ENCODE measurements around the gene LYPD6. TPM values are rescaled to one million over a fixed set of nuclear protein-coding genes. Genes with fewer than 3 reads are reported as not detected.

Gene LYPD6, protein sequence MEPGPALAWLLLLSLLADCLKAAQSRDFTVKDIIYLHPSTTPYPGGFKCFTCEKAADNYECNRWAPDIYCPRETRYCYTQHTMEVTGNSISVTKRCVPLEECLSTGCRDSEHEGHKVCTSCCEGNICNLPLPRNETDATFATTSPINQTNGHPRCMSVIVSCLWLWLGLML
- 0.54 and 1.8 TPM in 2 replicates for total RNA-seq (2021)
- percentile 34 among the genes with signal in this experiment for Bru-seq, nascent RNA
- BruChase-seq, experiment 1, labeled RNA remaining after a 2-hour chase, result percentile 39 among the genes with signal in this experiment
- BruChase-seq, experiment 2, labeled RNA remaining after a 6-hour chase, result percentile 25 among the genes with signal in this experiment
- long read RNA-seq, full-length matches to known transcripts, result 2 of 3 reads
- long read RNA-seq, partial matches to known transcripts, result 0 of 3 reads
- long read RNA-seq, other reads (novel, unspliced or antisense), result 1 of 3 reads

DNA sequence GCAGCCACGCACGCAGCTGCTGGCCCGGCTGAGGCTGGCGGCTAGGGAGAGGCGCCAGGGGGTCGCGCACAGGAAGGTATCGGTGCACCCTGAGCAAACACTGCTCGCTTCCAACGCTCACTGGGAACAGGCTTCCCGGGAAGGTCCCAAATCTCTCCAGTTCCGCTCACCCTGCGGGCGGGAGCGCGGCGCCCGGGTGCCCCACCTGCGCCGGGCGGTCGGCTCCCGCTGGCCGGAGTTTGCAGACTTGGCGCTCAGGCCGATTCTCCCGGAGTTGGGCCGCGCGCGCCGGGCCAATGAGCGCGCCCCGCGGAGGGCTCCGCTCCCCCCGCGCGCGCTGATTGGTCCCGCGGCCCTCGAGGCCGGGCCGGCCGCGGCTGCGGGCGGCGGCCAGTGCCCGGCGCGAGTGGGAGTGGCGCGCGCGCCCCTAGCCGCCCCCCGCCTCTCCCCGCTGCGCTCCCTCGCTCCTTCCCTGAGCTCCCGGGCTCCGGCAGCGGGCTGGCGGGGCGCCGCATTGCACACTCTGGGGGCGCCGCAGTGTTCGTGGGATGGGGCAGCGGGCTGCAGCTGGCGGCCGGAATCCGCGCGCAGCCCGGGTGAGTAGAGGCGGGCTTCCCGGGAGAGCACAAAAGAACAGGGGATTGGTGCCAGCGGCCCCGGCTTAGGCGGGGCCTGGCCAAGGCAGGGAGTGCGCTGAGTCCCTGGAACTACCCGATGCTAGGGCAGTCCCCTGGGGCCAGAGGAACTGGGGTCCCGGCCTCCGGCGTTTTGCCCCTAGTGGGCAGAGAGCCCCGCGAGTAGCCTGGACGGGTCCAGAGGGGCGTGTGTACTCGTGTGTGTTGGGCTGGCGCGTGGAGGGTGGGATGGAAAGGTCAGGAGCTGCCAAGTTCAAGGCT, at the start of gene LYPD6:
TSS of gene LYPD6 (plus strand) at position 461 of the 896 bp plus-strand sequence. CDS start 107,122 bp downstream, outside the sequence.
- no peaks in the 10 kb centered on the region for H3K36me3 ChIP-seq (ENCODE audit: insufficient read depth, low read length, poor library complexity, severe bottlenecking)
- peak within 1 kb of the TSS; percentile 60 for H3K4me3 ChIP-seq (ENCODE audit: low read depth, low read length, poor library complexity, severe bottlenecking)
- intact Hi-C loops (cut with micrococcal nuclease; ENCODE audit: unreplicated experiment), result no loop called here
- DNase-seq (ENCODE audit: low spot score), result peak; percentile 73
- no peaks in the 10 kb centered on the region for H3K9me3 ChIP-seq (ENCODE audit: low read depth, low read length, poor library complexity, severe bottlenecking)
- POLR2A ChIA-PET (ENCODE audit: low non-redundant PET), result no interaction called here
- no TSS peak for BruUV-seq (replicated peaks)
- TF ChIP-seq, protein P1, sequence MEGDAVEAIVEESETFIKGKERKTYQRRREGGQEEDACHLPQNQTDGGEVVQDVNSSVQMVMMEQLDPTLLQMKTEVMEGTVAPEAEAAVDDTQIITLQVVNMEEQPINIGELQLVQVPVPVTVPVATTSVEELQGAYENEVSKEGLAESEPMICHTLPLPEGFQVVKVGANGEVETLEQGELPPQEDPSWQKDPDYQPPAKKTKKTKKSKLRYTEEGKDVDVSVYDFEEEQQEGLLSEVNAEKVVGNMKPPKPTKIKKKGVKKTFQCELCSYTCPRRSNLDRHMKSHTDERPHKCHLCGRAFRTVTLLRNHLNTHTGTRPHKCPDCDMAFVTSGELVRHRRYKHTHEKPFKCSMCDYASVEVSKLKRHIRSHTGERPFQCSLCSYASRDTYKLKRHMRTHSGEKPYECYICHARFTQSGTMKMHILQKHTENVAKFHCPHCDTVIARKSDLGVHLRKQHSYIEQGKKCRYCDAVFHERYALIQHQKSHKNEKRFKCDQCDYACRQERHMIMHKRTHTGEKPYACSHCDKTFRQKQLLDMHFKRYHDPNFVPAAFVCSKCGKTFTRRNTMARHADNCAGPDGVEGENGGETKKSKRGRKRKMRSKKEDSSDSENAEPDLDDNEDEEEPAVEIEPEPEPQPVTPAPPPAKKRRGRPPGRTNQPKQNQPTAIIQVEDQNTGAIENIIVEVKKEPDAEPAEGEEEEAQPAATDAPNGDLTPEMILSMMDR (conservative IDR thresholded peaks at IDR 0.05; ENCODE audit: low read depth, low read length), result no peak
- no peak for TF ChIP-seq EZH2 (IDR thresholded peaks at IDR 0.05; ENCODE audit: borderline replicate concordance, low read depth, low read length, poor library complexity, severe bottlenecking)
- no peak within 1 kb of the TSS for H3K27ac ChIP-seq (ENCODE audit: low read depth, low read length, poor library complexity, severe bottlenecking)
- CTCF ChIA-PET, result interaction anchor here (0.8 kb wide), 1 partner anchor 89 kb away, joined by 3 read pairs; no protein-coding TSS in a partner anchor
- H3K4me1 ChIP-seq (ENCODE audit: insufficient read depth, low read length, poor library complexity, severe bottlenecking), result peaks cover 4% of the 10 kb centered on the region
- H3K27me3 ChIP-seq (replicated peaks; ENCODE audit: insufficient read depth, low read depth, low read length, poor library complexity), result peaks cover 18% of the 10 kb centered on the region

DNA sequence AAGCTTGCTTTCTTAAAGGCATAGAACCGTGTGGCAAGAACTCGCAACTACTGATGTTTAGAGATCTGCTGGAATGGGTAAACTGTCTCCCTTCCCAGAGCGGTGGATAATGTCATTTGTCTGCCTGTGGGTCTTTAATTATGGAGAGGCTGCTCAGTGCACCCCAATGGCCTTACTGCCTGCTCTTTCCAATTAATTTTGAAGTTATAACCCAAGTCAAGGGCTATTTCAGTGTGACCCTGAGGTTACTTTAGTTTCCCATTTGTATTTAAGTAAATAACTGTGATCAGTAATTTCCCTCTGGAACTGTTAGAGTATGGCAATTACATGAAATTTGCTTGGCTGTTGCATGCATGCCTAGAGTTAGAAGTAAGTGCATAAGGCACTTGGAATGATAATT, 48.9 kb upstream of the LYPD6 start:
- ChIA-PET CTCF (no interaction called here), POLR2A (ENCODE audit: low non-redundant PET) (no interaction called here)
- TF ChIP-seq EZH2 (IDR thresholded peaks at IDR 0.05; ENCODE audit: borderline replicate concordance, low read depth, low read length, poor library complexity, severe bottlenecking), result no peak
- TF ChIP-seq, protein P1 (conservative IDR thresholded peaks at IDR 0.05; ENCODE audit: low read depth, low read length), result no peak
- Histone ChIP-seq H3K4me1 (ENCODE audit: insufficient read depth, low read length, poor library complexity, severe bottlenecking) (no peaks in the 10 kb centered on the region), H3K9me3 (ENCODE audit: low read depth, low read length, poor library complexity, severe bottlenecking) (no peaks in the 10 kb centered on the region), H3K27ac (ENCODE audit: low read depth, low read length, poor library complexity, severe bottlenecking) (no peak overlapping the region), H3K36me3 (ENCODE audit: insufficient read depth, low read length, poor library complexity, severe bottlenecking) (no peaks in the 10 kb centered on the region), H3K27me3 (replicated peaks; ENCODE audit: insufficient read depth, low read depth, low read length, poor library complexity) (no peaks in the 10 kb centered on the region), H3K4me3 (ENCODE audit: low read depth, low read length, poor library complexity, severe bottlenecking) (no peak overlapping the region)
- intact Hi-C loops (cut with micrococcal nuclease; ENCODE audit: unreplicated experiment), result no loop called here
- no TSS peak for BruUV-seq (replicated peaks)
- no peak for DNase-seq (ENCODE audit: low spot score)

DNA sequence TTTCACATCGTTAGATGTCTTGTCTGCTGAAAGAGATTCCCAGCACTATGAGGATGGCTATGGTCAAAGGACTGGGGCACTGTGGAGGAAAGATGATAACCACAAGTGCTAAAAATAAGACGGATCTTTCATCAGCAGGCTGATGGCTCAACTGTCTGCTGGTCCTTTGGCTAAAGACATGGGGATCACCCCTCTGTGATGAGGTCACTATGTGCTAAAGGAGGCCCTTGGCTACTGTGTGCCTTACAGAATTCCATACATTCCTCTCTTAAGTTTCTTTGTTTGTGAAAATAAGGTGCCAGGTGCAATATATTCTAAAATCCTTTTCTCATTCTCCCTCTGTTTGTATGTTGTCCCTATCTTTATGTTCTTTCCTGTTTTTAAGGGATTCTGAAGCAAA, 39.7 kb upstream of the LYPD6 start:
- no peak for DNase-seq (ENCODE audit: low spot score)
- Histone ChIP-seq H3K4me1 (ENCODE audit: insufficient read depth, low read length, poor library complexity, severe bottlenecking) (no peaks in the 10 kb centered on the region), H3K4me3 (ENCODE audit: low read depth, low read length, poor library complexity, severe bottlenecking) (no peak overlapping the region), H3K36me3 (ENCODE audit: insufficient read depth, low read length, poor library complexity, severe bottlenecking) (no peaks in the 10 kb centered on the region), H3K27ac (ENCODE audit: low read depth, low read length, poor library complexity, severe bottlenecking) (no peak overlapping the region), H3K9me3 (ENCODE audit: low read depth, low read length, poor library complexity, severe bottlenecking) (no peaks in the 10 kb centered on the region), H3K27me3 (replicated peaks; ENCODE audit: insufficient read depth, low read depth, low read length, poor library complexity) (no peaks in the 10 kb centered on the region)
- intact Hi-C loops (cut with micrococcal nuclease; ENCODE audit: unreplicated experiment), result no loop called here
- CTCF ChIA-PET, result no interaction called here
- TF ChIP-seq EZH2 (IDR thresholded peaks at IDR 0.05; ENCODE audit: borderline replicate concordance, low read depth, low read length, poor library complexity, severe bottlenecking), result no peak
- TF ChIP-seq, protein P1 (conservative IDR thresholded peaks at IDR 0.05; ENCODE audit: low read depth, low read length), result no peak
- POLR2A ChIA-PET (ENCODE audit: low non-redundant PET), result no interaction called here
- BruUV-seq (replicated peaks), result no TSS peak
